Measurements from ENCODE around the gene PSMB9. TPM values are rescaled to one million over a fixed set of nuclear protein-coding genes. Genes with fewer than 3 reads are reported as not detected.

Gene PSMB9
- total and polyA plus RNA-seq, 2 experiments from 2014 or later = 3.3 TPM; not detected in 1

- Histone ChIP-seq H2AFZ (no peak overlapping the region), H3K27ac (no peak overlapping the region), H3K9me3 (ENCODE audit: low read depth) (no peaks in the 10 kb centered on the region), H3K4me1 (ENCODE audit: insufficient read depth) (no peaks in the 10 kb centered on the region), H3K4me3 (no peak overlapping the region), H3K79me2 (no peaks in the 10 kb centered on the region), H3K4me2 (no peak overlapping the region), H3K36me3 (replicated peaks; ENCODE audit: insufficient read depth, low read depth) (no peaks in the 10 kb centered on the region), H3K27me3 (peaks cover 6% of the 10 kb centered on the region), H3K9me2 (replicated peaks; ENCODE audit: insufficient read depth) (no peaks in the 10 kb centered on the region), H4K20me1 (ENCODE audit: insufficient read depth, poor library complexity, severe bottlenecking) (no peaks in the 10 kb centered on the region)
- peak; percentile 81 for DNase-seq (ENCODE audit: low spot score)
- WGBS (ENCODE audit: low lambda C conversion rate, missing lambda C conversion rate) = 46% methylated on average over 4 of the region's 4 CpGs
- TF ChIP-seq, protein P1, sequence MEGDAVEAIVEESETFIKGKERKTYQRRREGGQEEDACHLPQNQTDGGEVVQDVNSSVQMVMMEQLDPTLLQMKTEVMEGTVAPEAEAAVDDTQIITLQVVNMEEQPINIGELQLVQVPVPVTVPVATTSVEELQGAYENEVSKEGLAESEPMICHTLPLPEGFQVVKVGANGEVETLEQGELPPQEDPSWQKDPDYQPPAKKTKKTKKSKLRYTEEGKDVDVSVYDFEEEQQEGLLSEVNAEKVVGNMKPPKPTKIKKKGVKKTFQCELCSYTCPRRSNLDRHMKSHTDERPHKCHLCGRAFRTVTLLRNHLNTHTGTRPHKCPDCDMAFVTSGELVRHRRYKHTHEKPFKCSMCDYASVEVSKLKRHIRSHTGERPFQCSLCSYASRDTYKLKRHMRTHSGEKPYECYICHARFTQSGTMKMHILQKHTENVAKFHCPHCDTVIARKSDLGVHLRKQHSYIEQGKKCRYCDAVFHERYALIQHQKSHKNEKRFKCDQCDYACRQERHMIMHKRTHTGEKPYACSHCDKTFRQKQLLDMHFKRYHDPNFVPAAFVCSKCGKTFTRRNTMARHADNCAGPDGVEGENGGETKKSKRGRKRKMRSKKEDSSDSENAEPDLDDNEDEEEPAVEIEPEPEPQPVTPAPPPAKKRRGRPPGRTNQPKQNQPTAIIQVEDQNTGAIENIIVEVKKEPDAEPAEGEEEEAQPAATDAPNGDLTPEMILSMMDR (IDR thresholded peaks at IDR 0.05; ENCODE audit: poor library complexity) = peak; percentile 69
- TF ChIP-seq EZH2phosphoT487 (IDR thresholded peaks at IDR 0.05; ENCODE audit: low read depth, severe bottlenecking, unreplicated experiment) (no peak), EZH2 (IDR thresholded peaks at IDR 0.05; ENCODE audit: borderline replicate concordance) (no peak)
Observed at GRCh38 chr6:32885698-32886286, 31.8 kb downstream of the PSMB9 start.

- Histone ChIP-seq H3K9me2 (replicated peaks; ENCODE audit: insufficient read depth) (no peaks in the 10 kb centered on the region), H3K27me3 (peaks cover 6% of the 10 kb centered on the region), H3K36me3 (replicated peaks; ENCODE audit: insufficient read depth, low read depth) (no peaks in the 10 kb centered on the region), H2AFZ (no peak overlapping the region), H3K27ac (no peak overlapping the region), H3K79me2 (no peaks in the 10 kb centered on the region), H3K4me2 (no peak overlapping the region), H3K4me1 (ENCODE audit: insufficient read depth) (no peaks in the 10 kb centered on the region), H3K4me3 (no peak overlapping the region), H4K20me1 (ENCODE audit: insufficient read depth, poor library complexity, severe bottlenecking) (no peaks in the 10 kb centered on the region), H3K9me3 (ENCODE audit: low read depth) (no peaks in the 10 kb centered on the region)
- TF ChIP-seq, protein P1 (IDR thresholded peaks at IDR 0.05; ENCODE audit: poor library complexity) = no peak
- no peak for TF ChIP-seq EZH2 (IDR thresholded peaks at IDR 0.05; ENCODE audit: borderline replicate concordance)
- no peak for TF ChIP-seq EZH2phosphoT487 (IDR thresholded peaks at IDR 0.05; ENCODE audit: low read depth, severe bottlenecking, unreplicated experiment)
- no peak for DNase-seq (ENCODE audit: low spot score)
- 66% methylated on average over 3 of the region's 3 CpGs for WGBS (ENCODE audit: low lambda C conversion rate, missing lambda C conversion rate)
Observed at GRCh38 chr6:32886681-32887383, 32.8 kb downstream of the PSMB9 start.

DNA sequence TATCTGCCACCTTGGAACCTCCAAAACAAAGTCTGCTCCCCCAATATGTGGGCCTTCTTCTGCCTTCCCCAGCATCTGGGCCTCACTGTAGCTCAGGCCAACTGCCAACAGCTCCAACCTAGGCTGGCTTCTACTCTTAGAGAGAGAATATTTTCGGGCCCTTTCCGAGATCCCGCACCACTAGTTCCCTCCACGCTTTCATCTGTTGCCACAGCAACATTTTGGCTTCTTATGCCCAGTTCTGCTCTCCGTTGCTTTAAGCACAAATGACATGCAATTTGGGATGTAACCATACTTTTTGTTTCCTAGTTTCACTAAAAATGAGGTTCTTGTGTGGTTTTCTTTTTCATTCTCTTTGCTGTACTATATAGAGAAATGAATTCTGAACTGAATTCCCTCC lies 33.6 kb downstream of the PSMB9 start:
- no peaks in the 10 kb centered on the region for H3K36me3 ChIP-seq (replicated peaks; ENCODE audit: insufficient read depth, low read depth)
- H3K79me2 ChIP-seq = no peaks in the 10 kb centered on the region
- TF ChIP-seq, protein P1 (IDR thresholded peaks at IDR 0.05; ENCODE audit: poor library complexity) = no peak
- TF ChIP-seq EZH2phosphoT487 (IDR thresholded peaks at IDR 0.05; ENCODE audit: low read depth, severe bottlenecking, unreplicated experiment) (no peak), EZH2 (IDR thresholded peaks at IDR 0.05; ENCODE audit: borderline replicate concordance) (no peak)
- H3K9me3 ChIP-seq (ENCODE audit: low read depth) = no peaks in the 10 kb centered on the region
- H3K9me2 ChIP-seq (replicated peaks; ENCODE audit: insufficient read depth) = no peaks in the 10 kb centered on the region
- no peaks in the 10 kb centered on the region for H4K20me1 ChIP-seq (ENCODE audit: insufficient read depth, poor library complexity, severe bottlenecking)
- no peak overlapping the region for H3K4me2 ChIP-seq
- peaks cover 6% of the 10 kb centered on the region for H3K27me3 ChIP-seq
- H3K4me3 ChIP-seq = no peak overlapping the region
- 85% methylated on average over 5 of the region's 5 CpGs for whole genome bisulfite sequencing (ENCODE audit: low lambda C conversion rate, missing lambda C conversion rate)
- H3K4me1 ChIP-seq (ENCODE audit: insufficient read depth) = no peaks in the 10 kb centered on the region
- H3K27ac ChIP-seq = no peak overlapping the region
- DNase-seq (ENCODE audit: low spot score) = no peak
- no peak overlapping the region for H2AFZ ChIP-seq
